PC-9 (cell line): Measurements from ENCODE around the gene UST. TPM values are rescaled to one million over a fixed set of nuclear protein-coding genes. Genes with fewer than 3 reads are reported as not detected.

ENCODE experiments used
- BruUV-seq: library from RNA; stranded (reverse); fragments of 400-500 nt; replicated peaks from 2 replicates; lab custom pipeline; 2021; lab: Mats Ljungman, UMichigan
- CTCF ChIA-PET: fragments of 300-600 bp; sonication (Branson Sonifier 250); formaldehyde crosslinking; loops from one replicate; lab custom pipeline; 2022; ENCODE audit warnings: antibody characterized with exemption; lab: Charles Lee
- POLR2A ChIA-PET: fragments of 300-600 bp; sonication (Branson Sonifier 250); formaldehyde crosslinking; loops from one replicate; lab custom pipeline; 2022; ENCODE audit warnings: antibody characterized with exemption; ENCODE audit not compliant: unreplicated experiment; lab: Charles Lee
- DNase-seq, 2 experiments: peaks; one replicate each; pipeline versions ENCODE4 v3.0.0 to v3.0.0-alpha.2; 2015 to 2022; ENCODE audit warnings: mixed read lengths in 1 of 2
- H2AFZ ChIP-seq: fragments of 200-600 bp; sonication (generic); 2 replicates; pipeline ENCODE4 v1.8.1; 2017; ENCODE audit warnings: antibody characterized with exemption
- H3F3A ChIP-seq: fragments of 200-600 bp; sonication (generic); 2 replicates; pipeline ENCODE4 v1.8.1; 2017; ENCODE audit warnings: antibody characterized with exemption, mild to moderate bottlenecking, low read depth; ENCODE audit not compliant: insufficient read depth
- H3K27ac ChIP-seq: fragments of 200-600 bp; sonication (generic); 2 replicates; pipeline ENCODE4 v1.6.1; 2016; ENCODE audit warnings: mixed run types
- H3K27me3 ChIP-seq: fragments of 200-600 bp; sonication (generic); 2 replicates; pipeline ENCODE4 v1.6.1; 2016; ENCODE audit warnings: low read depth, mixed run types; ENCODE audit not compliant: insufficient read depth
- H3K36me3 ChIP-seq: fragments of 200-600 bp; sonication (generic); 2 replicates; pipeline ENCODE4 v1.6.1; 2016; ENCODE audit warnings: low read depth, mixed run types
- H3K4me1 ChIP-seq: fragments of 200-600 bp; sonication (generic); replicated peaks from 2 replicates; pipeline ENCODE4 v1.6.1; 2016; ENCODE audit warnings: mixed run types; ENCODE audit not compliant: insufficient read depth
- H3K4me2 ChIP-seq: fragments of 200-600 bp; sonication (generic); 2 replicates; pipeline ENCODE4 v1.6.1; 2017; ENCODE audit warnings: mixed run types
- H3K4me3 ChIP-seq: fragments of 200-600 bp; sonication (generic); 2 replicates; pipeline ENCODE4 v1.6.1; 2016; ENCODE audit warnings: mixed run types
- H3K79me2 ChIP-seq: fragments of 200-600 bp; sonication (generic); 2 replicates; pipeline ENCODE4 v1.6.1; 2017; ENCODE audit warnings: low read depth, mixed run types
- H3K9me2 ChIP-seq: fragments of 200-600 bp; sonication (generic); 2 replicates; pipeline ENCODE4 v1.8.1; 2017; ENCODE audit warnings: mild to moderate bottlenecking; ENCODE audit not compliant: insufficient read depth
- H3K9me3 ChIP-seq: fragments of 200-600 bp; sonication (generic); 2 replicates; pipeline ENCODE4 v1.8.1; 2016; ENCODE audit warnings: low read depth; ENCODE audit not compliant: insufficient read depth
- H4K20me1 ChIP-seq: fragments of 200-600 bp; sonication (generic); 2 replicates; pipeline ENCODE4 v1.8.1; 2017; ENCODE audit not compliant: insufficient read depth
- EZH2 ChIP-seq: fragments of 200-600 bp; sonication (generic); IDR thresholded peaks from 2 replicates; pipeline ENCODE4 v1.8.0; 2017; ENCODE audit warnings: antibody characterized with exemption, low read depth
- intact Hi-C: fragments of 100-400 bp; cut with micrococcal nuclease; formaldehyde crosslinking; loops from one replicate; pipeline ENCODE4 v1.10.0; 2022; ENCODE audit not compliant: unreplicated experiment
- total RNA-seq: library from RNA; stranded (reverse); gene quantifications from 2 replicates; pipeline ENCODE4 v1.2.3, GENCODE V29; 2021
- TF ChIP-seq, protein P1 (sequence below): fragments of 200-600 bp; sonication (generic); conservative IDR thresholded peaks from 2 replicates; pipeline ENCODE4 v1.6.1; 2017; ENCODE audit warnings: mixed run types, antibody characterized with exemption, mild to moderate bottlenecking, moderate library complexity

UST gene
- total RNA-seq, 1 experiment from 2014 or later, result 4.2 TPM

DNA sequence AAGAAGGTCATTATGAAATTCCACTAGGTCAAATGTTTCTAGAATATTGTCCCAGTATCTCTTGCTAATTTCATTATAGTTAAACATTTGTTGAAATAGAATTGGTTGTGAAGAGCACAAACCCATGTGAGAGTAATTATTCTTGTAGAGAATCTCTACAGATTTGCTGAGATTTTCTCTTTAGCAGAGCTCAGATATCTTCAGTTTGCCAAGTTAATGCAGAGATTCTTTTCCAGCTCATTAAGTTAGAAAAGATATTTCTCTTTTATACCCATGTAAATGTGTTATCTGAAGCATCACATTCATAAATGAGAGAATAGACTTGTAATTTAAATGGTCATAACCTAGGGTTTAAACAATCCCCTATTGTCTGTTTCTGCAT is 338.7 kb downstream of the UST start:
- CTCF ChIA-PET, result no interaction called here
- H3K4me3 ChIP-seq, result no peak overlapping the region
- H3K79me2 ChIP-seq, result no peaks in the 10 kb centered on the region
- H3K27ac ChIP-seq, result no peak overlapping the region
- no peaks in the 10 kb centered on the region for H3K36me3 ChIP-seq
- H3F3A ChIP-seq, result no peaks in the 10 kb centered on the region
- H3K9me3 ChIP-seq, result no peaks in the 10 kb centered on the region
- H3K27me3 ChIP-seq, result no peaks in the 10 kb centered on the region
- intact Hi-C loops, result no loop called here
- H4K20me1 ChIP-seq, result no peaks in the 10 kb centered on the region
- peaks cover 27% of the 10 kb centered on the region for H3K4me1 ChIP-seq
- no peak for DNase-seq
- H2AFZ ChIP-seq, result no peak overlapping the region
- TF ChIP-seq, protein P1, sequence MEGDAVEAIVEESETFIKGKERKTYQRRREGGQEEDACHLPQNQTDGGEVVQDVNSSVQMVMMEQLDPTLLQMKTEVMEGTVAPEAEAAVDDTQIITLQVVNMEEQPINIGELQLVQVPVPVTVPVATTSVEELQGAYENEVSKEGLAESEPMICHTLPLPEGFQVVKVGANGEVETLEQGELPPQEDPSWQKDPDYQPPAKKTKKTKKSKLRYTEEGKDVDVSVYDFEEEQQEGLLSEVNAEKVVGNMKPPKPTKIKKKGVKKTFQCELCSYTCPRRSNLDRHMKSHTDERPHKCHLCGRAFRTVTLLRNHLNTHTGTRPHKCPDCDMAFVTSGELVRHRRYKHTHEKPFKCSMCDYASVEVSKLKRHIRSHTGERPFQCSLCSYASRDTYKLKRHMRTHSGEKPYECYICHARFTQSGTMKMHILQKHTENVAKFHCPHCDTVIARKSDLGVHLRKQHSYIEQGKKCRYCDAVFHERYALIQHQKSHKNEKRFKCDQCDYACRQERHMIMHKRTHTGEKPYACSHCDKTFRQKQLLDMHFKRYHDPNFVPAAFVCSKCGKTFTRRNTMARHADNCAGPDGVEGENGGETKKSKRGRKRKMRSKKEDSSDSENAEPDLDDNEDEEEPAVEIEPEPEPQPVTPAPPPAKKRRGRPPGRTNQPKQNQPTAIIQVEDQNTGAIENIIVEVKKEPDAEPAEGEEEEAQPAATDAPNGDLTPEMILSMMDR, result no peak
- TF ChIP-seq EZH2, result no peak
- BruUV-seq, result no TSS peak
- H3K9me2 ChIP-seq, result no peaks in the 10 kb centered on the region
- POLR2A ChIA-PET, result no interaction called here
- no peak overlapping the region for H3K4me2 ChIP-seq

DNA sequence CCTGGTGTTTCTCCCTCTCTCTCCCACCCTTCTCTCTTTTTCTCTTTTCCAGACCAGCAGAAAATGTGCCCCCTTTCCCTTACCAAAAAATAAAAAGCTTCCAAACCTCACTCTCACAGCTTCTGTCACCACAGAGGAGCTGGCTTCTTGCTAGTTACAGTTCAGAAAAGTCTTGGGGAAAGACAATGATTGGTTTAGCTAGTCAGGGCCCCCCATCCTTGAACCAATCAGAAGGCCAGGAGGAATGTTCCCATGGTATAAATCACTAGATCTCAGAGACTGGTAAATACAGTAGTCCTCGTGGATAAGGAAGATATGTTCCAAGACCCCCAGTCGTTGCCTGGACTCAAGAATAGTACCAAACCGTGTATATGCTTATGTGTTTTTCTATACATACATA is 339.5 kb downstream of the UST start:
- POLR2A ChIA-PET, result no interaction called here
- Histone ChIP-seq H3K27ac (no peak overlapping the region), H3K79me2 (no peaks in the 10 kb centered on the region), H3K4me1 (peaks cover 23% of the 10 kb centered on the region), H4K20me1 (no peaks in the 10 kb centered on the region), H3K9me2 (no peaks in the 10 kb centered on the region), H2AFZ (no peak overlapping the region), H3K9me3 (no peaks in the 10 kb centered on the region), H3K4me2 (no peak overlapping the region), H3K27me3 (no peaks in the 10 kb centered on the region), H3K4me3 (no peak overlapping the region), H3K36me3 (no peaks in the 10 kb centered on the region), H3F3A (no peaks in the 10 kb centered on the region)
- intact Hi-C loops, result no loop called here
- no peak for DNase-seq
- CTCF ChIA-PET, result interaction anchor here (0.7 kb wide), 1 partner anchor 431 kb away, joined by 4 read pairs; no protein-coding TSS in a partner anchor
- BruUV-seq, result no TSS peak
- TF ChIP-seq, protein P1, result no peak
- no peak for TF ChIP-seq EZH2

DNA sequence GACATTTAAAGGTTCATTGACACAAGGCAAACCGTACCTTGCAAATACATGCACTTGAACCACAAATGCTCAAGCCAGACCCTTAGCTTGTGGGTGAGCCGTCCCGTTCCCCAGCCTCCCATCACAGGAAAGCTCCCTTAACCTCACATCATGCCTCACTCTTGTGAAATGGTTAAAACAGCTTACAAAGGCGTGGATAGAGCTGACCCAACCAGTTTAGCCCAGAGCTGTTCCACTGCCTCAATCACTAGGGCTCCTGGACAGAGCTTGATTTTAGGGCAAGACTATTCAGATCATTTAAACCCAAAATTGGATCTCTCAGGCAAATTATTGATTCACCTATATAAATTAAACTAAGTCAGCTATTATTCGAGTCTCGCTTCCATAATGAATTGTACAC is 341.1 kb downstream of the UST start:
- Histone ChIP-seq H4K20me1 (no peaks in the 10 kb centered on the region), H3K9me3 (no peaks in the 10 kb centered on the region)
- BruUV-seq, result no TSS peak

More for the DNA sequence above, 341.1 kb downstream of the UST start:
- CTCF ChIA-PET, result interaction anchor here (0.6 kb wide), 1 partner anchor 114 kb away, joined by 4 read pairs; no protein-coding TSS in a partner anchor
- DNase-seq, result no peak
- POLR2A ChIA-PET, result no interaction called here
- H3K4me1 ChIP-seq, result peaks cover 18% of the 10 kb centered on the region
- no peaks in the 10 kb centered on the region for H3F3A ChIP-seq
- H3K4me3 ChIP-seq, result no peak overlapping the region
- intact Hi-C loops, result no loop called here
- H3K27ac ChIP-seq, result no peak overlapping the region
- H2AFZ ChIP-seq, result no peak overlapping the region
- H3K79me2 ChIP-seq, result no peaks in the 10 kb centered on the region
- H3K9me2 ChIP-seq, result no peaks in the 10 kb centered on the region
- no peak overlapping the region for H3K4me2 ChIP-seq
- TF ChIP-seq EZH2, result no peak
- TF ChIP-seq, protein P1, result no peak
- H3K36me3 ChIP-seq, result no peaks in the 10 kb centered on the region
- H3K27me3 ChIP-seq, result no peaks in the 10 kb centered on the region
